Caco-2 (cell line): ENCODE measurements around the gene MORN5. TPM values are rescaled to one million over a fixed set of nuclear protein-coding genes. Genes with fewer than 3 reads are reported as not detected.

Source experiments
- BruUV-seq: library from RNA; stranded (reverse); fragments of 400-500 nt; replicated peaks from 2 replicates; lab custom pipeline; 2021; lab: Mats Ljungman, UMichigan
- CTCF ChIA-PET: fragments of 300-600 bp; sonication (Branson Sonifier 250); formaldehyde crosslinking; loops from one replicate; lab custom pipeline; 2022; ENCODE audit warnings: antibody characterized with exemption; lab: Charles Lee
- POLR2A ChIA-PET: fragments of 300-600 bp; sonication (Branson Sonifier 250); formaldehyde crosslinking; loops from one replicate; lab custom pipeline; 2022; ENCODE audit warnings: antibody characterized with exemption; lab: Charles Lee
- DNase-seq, 2 experiments: peaks; one replicate each; pipeline versions ENCODE4 v3.0.0 to v3.0.0-alpha.2; 2020 to 2022
- H3K27me3 ChIP-seq: replicated peaks from 2 replicates; pipeline ENCODE4 v1.6.0; 2011; ENCODE audit warnings: low read length; ENCODE audit not compliant: control insufficient read depth, insufficient read depth
- H3K36me3 ChIP-seq: 2 replicates; pipeline ENCODE4 v1.5.1; 2011; ENCODE audit warnings: low read length; ENCODE audit not compliant: control insufficient read depth, insufficient read depth
- H3K4me1 ChIP-seq: fragments of 250-450 bp; sonication (Bioruptor Pico); 2 replicates; pipeline ENCODE4 v1.5.1; 2020; ENCODE audit warnings: mild to moderate bottlenecking
- H3K4me3 ChIP-seq: 2 replicates; pipeline ENCODE4 v1.5.1; 2011; ENCODE audit warnings: low read depth, mild to moderate bottlenecking, control low read depth, low read length
- H3K9me3 ChIP-seq: fragments of 250-450 bp; sonication (Bioruptor Pico); 2 replicates; pipeline ENCODE4 v1.5.1; 2020; ENCODE audit warnings: mild to moderate bottlenecking, moderate library complexity
- H3K27ac Mint-ChIP-seq: one replicate; pipeline ENCODE4 v1.8.0; 2022; ENCODE audit warnings: mixed read lengths; ENCODE audit not compliant: unreplicated experiment
- H3K27me3 Mint-ChIP-seq: one replicate; pipeline ENCODE4 v1.8.0; 2022; ENCODE audit warnings: mixed read lengths; ENCODE audit not compliant: insufficient read depth, unreplicated experiment
- H3K36me3 Mint-ChIP-seq: one replicate; pipeline ENCODE4 v1.8.0; 2022; ENCODE audit warnings: mild to moderate bottlenecking, mixed read lengths; ENCODE audit not compliant: insufficient read depth, unreplicated experiment
- H3K4me1 Mint-ChIP-seq: one replicate; pipeline ENCODE4 v1.8.0; 2022; ENCODE audit warnings: low read depth, mixed read lengths; ENCODE audit not compliant: unreplicated experiment
- H3K4me3 Mint-ChIP-seq: one replicate; pipeline ENCODE4 v1.8.0; 2022; ENCODE audit warnings: mild to moderate bottlenecking, moderate library complexity, mixed read lengths; ENCODE audit not compliant: unreplicated experiment
- H3K9me3 Mint-ChIP-seq: one replicate; pipeline ENCODE4 v1.8.0; 2022; ENCODE audit warnings: mixed read lengths; ENCODE audit not compliant: unreplicated experiment
- CTCF ChIP-seq, 2 experiments: fragments of 200-600 bp in 1 of 2; IDR thresholded peaks; 1 replicate in 1 of 2; 2 replicates in 1 of 2; pipeline versions ENCODE4 v1.5.1 to v1.8.0; 2011 to 2022; ENCODE audit warnings: antibody characterized with exemption in 1 of 2, control low read depth in 1 of 2, inconsistent platforms in 1 of 2, low read depth in 1 of 2, low read length in 1 of 2, mild to moderate bottlenecking in 1 of 2, moderate library complexity in 1 of 2; ENCODE audit not compliant: insufficient read depth in 1 of 2, severe bottlenecking in 1 of 2, unreplicated experiment in 1 of 2
- intact Hi-C: fragments of 100-400 bp; cut with micrococcal nuclease; formaldehyde crosslinking; loops from one replicate; pipeline ENCODE4 v1.10.0; 2022; ENCODE audit not compliant: unreplicated experiment
- total RNA-seq: library from RNA; stranded (reverse); gene quantifications from 2 replicates; pipeline ENCODE4 v1.2.3, GENCODE V29; 2022

Gene MORN5
- total RNA-seq, 1 experiment from 2014 or later: not detected

- Histone ChIP-seq H3K9me3 (no peaks in the 10 kb centered on the region), H3K4me3 (no peak overlapping the region), H3K36me3 (no peaks in the 10 kb centered on the region), H3K4me1 (peaks cover 12% of the 10 kb centered on the region; the same call in 1 of the 2 replicates), H3K27me3 (no peaks in the 10 kb centered on the region)
- H3K36me3 Mint-ChIP-seq: no peaks in the 10 kb centered on the region
- BruUV-seq: no TSS peak
- no peaks in the 10 kb centered on the region for H3K9me3 Mint-ChIP-seq
- no peak for TF ChIP-seq CTCF (IDR thresholded peaks at IDR 0.05; ENCODE audit: insufficient read depth in 1 of 2, low read depth in 1 of 2, low read length in 1 of 2, severe bottlenecking in 1 of 2, unreplicated experiment in 1 of 2)
- H3K4me3 Mint-ChIP-seq: no peak overlapping the region
- CTCF ChIA-PET: no interaction called here
- POLR2A ChIA-PET: no interaction called here
- intact Hi-C loops: no loop called here
- peaks cover 12% of the 10 kb centered on the region for H3K4me1 Mint-ChIP-seq
- no peaks in the 10 kb centered on the region for H3K27me3 Mint-ChIP-seq
- H3K27ac Mint-ChIP-seq: no peak overlapping the region
- no peak for DNase-seq
Observed at GRCh38 chr9:122195875-122196274, 36.2 kb downstream of the MORN5 start.

GRCh38 chr9:122197426-122197825 lies 37.7 kb downstream of the MORN5 start:
- peaks cover 12% of the 10 kb centered on the region; the same call in 1 of the 2 replicates for H3K4me1 ChIP-seq
- H3K27me3 Mint-ChIP-seq: no peaks in the 10 kb centered on the region
- H3K36me3 Mint-ChIP-seq: no peaks in the 10 kb centered on the region
- no peak for TF ChIP-seq CTCF (IDR thresholded peaks at IDR 0.05; ENCODE audit: insufficient read depth in 1 of 2, low read depth in 1 of 2, low read length in 1 of 2, severe bottlenecking in 1 of 2, unreplicated experiment in 1 of 2)
- intact Hi-C loops: no loop called here
- peaks cover 12% of the 10 kb centered on the region for H3K4me1 Mint-ChIP-seq
- ChIA-PET CTCF (no interaction called here), POLR2A (no interaction called here)
- H3K27ac Mint-ChIP-seq: no peak overlapping the region
- no peak overlapping the region for H3K4me3 Mint-ChIP-seq
- DNase-seq: peak in 1 of 2 experiments; percentile 26
- no peaks in the 10 kb centered on the region for H3K27me3 ChIP-seq
- H3K9me3 Mint-ChIP-seq: no peaks in the 10 kb centered on the region
- no peaks in the 10 kb centered on the region for H3K9me3 ChIP-seq
- H3K4me3 ChIP-seq: no peak overlapping the region
- no peaks in the 10 kb centered on the region for H3K36me3 ChIP-seq
- no TSS peak for BruUV-seq

- DNase-seq: no peak
- Histone ChIP-seq H3K9me3 (no peaks in the 10 kb centered on the region), H3K36me3 (no peaks in the 10 kb centered on the region), H3K4me1 (peaks cover 12% of the 10 kb centered on the region; the same call in 1 of the 2 replicates), H3K27me3 (no peaks in the 10 kb centered on the region), H3K4me3 (no peak overlapping the region)
- Mint-ChIP-seq H3K9me3 (no peaks in the 10 kb centered on the region), H3K27ac (peak overlapping the region; percentile 15), H3K4me3 (no peak overlapping the region), H3K4me1 (peaks cover 12% of the 10 kb centered on the region), H3K27me3 (no peaks in the 10 kb centered on the region), H3K36me3 (no peaks in the 10 kb centered on the region)
- no peak for TF ChIP-seq CTCF (IDR thresholded peaks at IDR 0.05; ENCODE audit: insufficient read depth in 1 of 2, low read depth in 1 of 2, low read length in 1 of 2, severe bottlenecking in 1 of 2, unreplicated experiment in 1 of 2)
- BruUV-seq: no TSS peak
- ChIA-PET CTCF (no interaction called here), POLR2A (no interaction called here)
- intact Hi-C loops: no loop called here
Observed at GRCh38 chr9:122197882-122198281, 38.2 kb downstream of the MORN5 start.
